Measurements from ENCODE around the gene DISP2. TPM values are rescaled to one million over a fixed set of nuclear protein-coding genes. Genes with fewer than 3 reads are reported as not detected.

The DISP2 gene
- total and polyA plus RNA-seq, 8 donors, result 0.15 to 10.1 (median 0.58) TPM; not detected in 1

- Histone ChIP-seq H3K27me3 (no peaks in the 10 kb centered on the region), H3K4me1 (peaks cover 17 to 25% (median 23%) of the 10 kb centered on the region in 4 donors), H3K36me3 (no peaks in the 10 kb centered on the region), H3K4me3 (peak overlapping the region in 1 of 4 donors; percentile 46), H3K27ac (peak overlapping the region; percentile 70 to 81 (median 76)), H3K9me3 (no peaks in the 10 kb centered on the region)
- intact Hi-C loops (cut with DNase I; ENCODE audit: low total_unique reads), result loop anchor here (10.0 kb wide), 1 partner anchor 48 kb away; no protein-coding TSS in a partner anchor
- DNase-seq, result peak; percentile 55 to 96
- 44 to 68% (median 51%) methylated on average over 13 to 14 of the region's 14 CpGs for WGBS, 5 donors
- TF ChIP-seq POLR2AphosphoS5 (IDR thresholded peaks at IDR 0.05), result peak in 2 of 3 donors; percentile 30 to 43
- no peak for TF ChIP-seq POLR2A (IDR thresholded peaks at IDR 0.05)
- TF ChIP-seq CTCF (IDR thresholded peaks at IDR 0.05), result no peak
- TF ChIP-seq EP300 (IDR thresholded peaks at IDR 0.05), result no peak
Measured at GRCh38 chr15:40366457-40367370, 8.7 kb downstream of the DISP2 start.

- peaks cover 17 to 25% (median 23%) of the 10 kb centered on the region in 4 donors for H3K4me1 ChIP-seq
- DNase-seq, result no peak
- H3K36me3 ChIP-seq, result no peaks in the 10 kb centered on the region
- H3K27ac ChIP-seq, result peak overlapping the region; percentile 70 to 81 (median 76)
- WGBS, 5 donors, result 67 to 79% (median 74%) methylated on average over 5 of the region's 5 CpGs
- H3K9me3 ChIP-seq, result no peaks in the 10 kb centered on the region
- H3K27me3 ChIP-seq, result no peaks in the 10 kb centered on the region
- H3K4me3 ChIP-seq, result peak overlapping the region; percentile 39 to 48 (median 44)
- intact Hi-C loops (cut with DNase I; ENCODE audit: low total_unique reads), result loop anchor here (10.0 kb wide), 1 partner anchor 47 kb away; no protein-coding TSS in a partner anchor
- TF ChIP-seq POLR2A (IDR thresholded peaks at IDR 0.05), result no peak
- no peak for TF ChIP-seq POLR2AphosphoS5 (IDR thresholded peaks at IDR 0.05)
- no peak for TF ChIP-seq CTCF (IDR thresholded peaks at IDR 0.05)
Measured at GRCh38 chr15:40367371-40367685, 9.3 kb downstream of the DISP2 start.

GRCh38 chr15:40367686-40368611 is 9.9 kb downstream of the DISP2 start:
- peak; percentile 93 to 97 for DNase-seq
- TF ChIP-seq POLR2A (IDR thresholded peaks at IDR 0.05) (no peak), EP300 (IDR thresholded peaks at IDR 0.05) (no peak), POLR2AphosphoS5 (IDR thresholded peaks at IDR 0.05) (peak; percentile 9 to 76 (median 37)), CTCF (IDR thresholded peaks at IDR 0.05) (peak in 5 of 7 experiments; percentile 45 to 90 (median 74))
- Histone ChIP-seq H3K9me3 (no peaks in the 10 kb centered on the region), H3K27ac (peak overlapping the region; percentile 70 to 81 (median 76)), H3K4me1 (peaks cover 17 to 25% (median 23%) of the 10 kb centered on the region in 4 donors), H3K4me3 (peak overlapping the region; percentile 39 to 48 (median 44)), H3K27me3 (no peaks in the 10 kb centered on the region), H3K36me3 (no peaks in the 10 kb centered on the region)
- intact Hi-C loops (cut with DNase I; ENCODE audit: low total_unique reads), result loop anchor here (10.0 kb wide), 1 partner anchor 47 kb away; no protein-coding TSS in a partner anchor
- WGBS, 5 donors, result 10 to 23% (median 12%) methylated on average over 6 to 91 of the region's 91 CpGs
